Activated CD4-positive, CD25-positive, alpha-beta regulatory T cell treated with anti-CD3 and anti-CD28 coated beads, Interleukin-2, amount 50 U/mL, for 24 hours (primary cell): ENCODE data around the gene ATP2C2.
"Not testable (repeated sequence)": the region's sequence is repeated elsewhere in the genome, so short reads cannot be mapped to it uniquely, and the experiment has no call there.

Experiments used
- ATAC-seq, 2 donors: fragments of 150-1000 bp; cut with Tn5 transposase; one replicate each; pipeline ENCODE4 v1.10.0; 2021; ENCODE audit warnings: mild to moderate bottlenecking in 1 of 2, moderate library complexity in 1 of 2

ATP2C2 gene

GRCh38 chr16:84398701-84399100 lies 30.4 kb downstream of the ATP2C2 start:
- no peak for ATAC-seq

DNA sequence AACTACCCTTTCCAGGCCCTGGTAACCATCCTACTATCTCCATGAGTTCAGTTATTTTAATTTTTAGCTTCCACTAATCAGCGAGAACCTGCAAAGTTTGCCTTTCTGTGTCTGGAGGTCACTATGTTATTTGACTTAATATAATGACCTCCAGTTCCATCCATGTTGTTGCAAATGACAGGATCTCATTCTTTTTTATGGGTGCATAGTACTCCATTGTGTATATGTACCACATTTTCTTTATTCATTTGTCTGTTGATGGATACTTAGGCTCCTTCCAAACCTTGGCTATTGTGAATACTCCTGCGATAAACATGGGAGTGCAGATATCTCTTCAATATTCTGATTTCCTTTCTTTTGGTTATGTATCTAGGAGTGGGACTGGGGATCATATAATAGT lies 31.6 kb downstream of the ATP2C2 start:
- not testable (repeated sequence) for ATAC-seq

DNA sequence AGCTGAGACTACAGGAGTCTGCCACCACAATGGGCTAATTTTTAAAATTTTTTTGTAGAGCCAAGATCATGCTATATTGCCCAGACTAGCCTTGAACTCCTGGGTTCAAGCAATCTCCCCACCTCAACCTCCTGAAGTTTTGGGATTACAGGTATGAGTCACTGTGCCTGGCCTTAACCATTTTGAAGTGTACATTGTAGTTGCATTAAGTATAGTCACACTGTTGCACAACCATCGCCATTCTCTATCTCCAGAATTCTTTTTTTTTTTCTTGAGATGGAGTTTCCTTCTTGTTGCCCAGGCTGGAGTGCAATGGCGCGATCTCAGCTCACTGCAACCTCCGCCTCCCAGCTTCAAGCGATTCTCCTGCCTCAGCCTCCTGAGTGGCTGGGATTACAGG lies 35.1 kb downstream of the ATP2C2 start:
- not testable (repeated sequence) for ATAC-seq

GRCh38 chr16:84404324-84404723 lies 36.0 kb downstream of the ATP2C2 start:
- ATAC-seq, result no peak

GRCh38 chr16:84404936-84405639 lies 36.8 kb downstream of the ATP2C2 start:
- ATAC-seq, result no peak

DNA sequence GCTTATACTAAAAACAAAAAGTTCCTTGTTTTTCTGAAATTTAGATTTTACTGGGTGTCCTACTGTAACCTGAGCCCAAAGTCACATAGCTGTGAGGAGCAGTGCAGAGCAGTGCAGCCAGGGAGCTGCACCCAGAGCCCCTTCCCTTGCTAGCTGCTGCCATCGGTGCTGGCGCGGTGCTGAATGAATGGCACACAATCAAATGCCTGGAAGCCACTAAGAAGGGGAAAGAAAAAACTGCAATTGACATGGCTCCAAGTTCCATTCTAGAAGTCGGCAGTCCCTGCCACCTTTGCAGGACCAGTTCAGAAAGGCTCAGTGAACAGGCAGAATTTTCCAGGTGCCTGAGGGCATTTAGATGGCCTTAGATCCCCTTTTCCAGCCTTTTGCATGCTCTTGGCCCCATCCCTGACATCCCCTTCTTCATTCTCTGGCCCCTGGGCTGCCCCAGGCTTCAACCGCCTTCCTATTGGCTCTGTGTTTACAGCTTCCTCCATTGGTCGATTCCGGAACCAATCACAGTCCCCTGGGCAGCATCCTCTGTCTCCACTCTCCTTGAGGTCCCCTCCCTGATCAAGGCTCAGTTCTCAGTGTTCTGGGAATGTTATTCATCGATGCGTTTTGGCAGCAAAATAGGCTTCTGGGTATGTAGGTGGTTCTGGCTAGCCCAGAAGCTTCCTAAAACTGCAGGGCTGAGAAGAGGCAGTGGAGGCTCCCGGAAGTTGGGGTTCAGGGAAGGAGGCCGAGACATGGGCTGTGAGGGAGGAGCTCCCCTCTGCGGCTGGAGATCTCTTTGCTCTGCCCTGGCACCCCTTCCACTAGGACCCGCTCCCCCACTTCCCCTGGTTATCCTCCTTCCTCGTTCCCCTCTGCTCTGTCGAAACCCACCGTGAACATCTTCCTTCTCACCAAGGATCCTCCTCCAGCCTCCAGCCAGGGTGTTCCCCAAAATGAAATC lies 37.9 kb downstream of the ATP2C2 start:
- no peak for ATAC-seq

- no peak for ATAC-seq
Measured at GRCh38 chr16:84407588-84408313, 39.4 kb downstream of the ATP2C2 start.

- no peak for ATAC-seq
Measured at GRCh38 chr16:84408314-84408690, 40.0 kb downstream of the ATP2C2 start.

DNA sequence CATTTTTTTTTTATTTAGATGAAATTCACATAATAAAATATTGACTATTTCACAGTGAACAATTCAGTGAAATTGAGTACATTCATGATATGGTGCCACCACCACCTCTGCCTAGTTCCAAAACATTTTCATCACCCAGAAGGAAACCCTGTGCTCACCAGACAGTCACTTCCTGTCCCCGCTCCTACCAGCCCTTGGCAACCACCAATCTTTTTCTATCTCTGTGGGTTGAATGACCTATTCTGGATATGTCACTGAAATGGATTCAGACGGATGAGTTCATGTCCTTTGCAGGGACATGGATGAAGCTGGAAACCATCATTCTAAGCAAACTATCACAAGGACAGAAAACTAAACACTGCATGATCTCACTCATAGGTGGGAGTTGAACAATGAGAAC lies 40.5 kb downstream of the ATP2C2 start:
- ATAC-seq, result no peak

DNA sequence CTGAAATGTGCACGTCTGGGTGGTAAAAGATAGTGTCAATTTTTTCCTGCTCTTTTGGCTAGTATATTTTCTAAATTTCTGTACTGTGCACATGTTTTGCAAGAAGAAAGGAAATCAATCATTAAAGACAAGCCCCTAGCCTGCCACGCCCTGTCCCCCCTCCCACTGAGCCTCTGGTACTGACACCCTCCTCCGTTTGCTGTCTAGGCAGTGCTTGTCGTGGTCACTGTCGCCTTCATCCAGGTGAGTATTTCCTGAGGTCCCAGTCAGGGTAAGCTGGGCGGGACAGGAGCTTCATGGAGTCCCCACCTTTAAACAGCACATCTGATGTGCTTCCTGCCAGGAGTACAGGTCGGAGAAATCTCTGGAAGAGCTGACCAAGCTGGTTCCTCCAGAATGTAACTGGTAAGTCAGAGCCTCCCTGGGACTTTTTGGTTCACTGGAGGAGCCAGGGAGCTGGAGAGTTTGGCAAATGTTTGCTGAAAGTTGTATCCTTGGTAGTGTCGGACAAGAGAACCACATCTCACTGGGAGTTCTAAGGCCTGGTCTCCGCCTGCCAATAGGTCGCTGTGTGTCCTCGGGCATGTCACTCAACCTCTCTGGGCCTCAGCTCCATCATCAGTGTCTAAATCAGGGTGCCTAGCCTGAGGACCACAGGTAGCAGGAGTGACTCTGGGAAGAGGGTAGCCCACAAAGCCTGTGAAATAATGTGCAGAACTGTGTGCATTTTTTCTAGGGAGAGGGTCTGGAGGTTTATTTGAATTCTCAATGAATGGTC lies 42.2 kb downstream of the ATP2C2 start:
- ATAC-seq, result no peak

DNA sequence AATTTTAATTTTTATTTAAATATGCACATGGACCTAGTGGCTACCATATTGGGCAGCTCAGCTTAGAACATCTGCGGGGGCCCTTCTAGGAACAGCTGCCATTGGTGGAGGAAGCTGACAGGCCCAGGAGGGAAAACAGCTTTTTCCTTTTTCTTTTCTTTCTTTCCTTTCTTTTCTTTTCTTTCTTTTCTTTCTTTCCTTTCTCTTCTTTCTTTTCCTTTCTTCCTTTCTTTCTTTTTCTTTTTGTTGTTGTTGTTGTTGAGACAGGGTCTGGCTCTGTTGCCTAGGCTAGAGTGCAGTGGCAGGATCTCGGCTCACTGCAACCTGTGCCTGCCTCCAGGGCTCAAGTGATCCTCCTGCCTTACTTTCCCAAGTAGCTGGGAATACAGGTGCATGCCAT lies 43.4 kb downstream of the ATP2C2 start:
- ATAC-seq, result no peak

GRCh38 chr16:84412262-84412661 lies 43.9 kb downstream of the ATP2C2 start:
- no peak for ATAC-seq

GRCh38 chr16:84413244-84414004 lies 45.1 kb downstream of the ATP2C2 start:
- no peak for ATAC-seq

GRCh38 chr16:84414789-84415326 lies 46.5 kb downstream of the ATP2C2 start:
- ATAC-seq, result no peak

- ATAC-seq, result no peak
Measured at GRCh38 chr16:84416407-84417321, 48.3 kb downstream of the ATP2C2 start.

GRCh38 chr16:84418056-84418849 lies 49.9 kb downstream of the ATP2C2 start:
- ATAC-seq, result no peak

GRCh38 chr16:84419730-84420129 lies 51.4 kb downstream of the ATP2C2 start:
- ATAC-seq, result no peak

- ATAC-seq, result not testable (repeated sequence)
Measured at GRCh38 chr16:84420556-84420955, 52.2 kb downstream of the ATP2C2 start.
